ENCODE measurements around the gene SHISA8.

- TF ChIP-seq, protein P1, sequence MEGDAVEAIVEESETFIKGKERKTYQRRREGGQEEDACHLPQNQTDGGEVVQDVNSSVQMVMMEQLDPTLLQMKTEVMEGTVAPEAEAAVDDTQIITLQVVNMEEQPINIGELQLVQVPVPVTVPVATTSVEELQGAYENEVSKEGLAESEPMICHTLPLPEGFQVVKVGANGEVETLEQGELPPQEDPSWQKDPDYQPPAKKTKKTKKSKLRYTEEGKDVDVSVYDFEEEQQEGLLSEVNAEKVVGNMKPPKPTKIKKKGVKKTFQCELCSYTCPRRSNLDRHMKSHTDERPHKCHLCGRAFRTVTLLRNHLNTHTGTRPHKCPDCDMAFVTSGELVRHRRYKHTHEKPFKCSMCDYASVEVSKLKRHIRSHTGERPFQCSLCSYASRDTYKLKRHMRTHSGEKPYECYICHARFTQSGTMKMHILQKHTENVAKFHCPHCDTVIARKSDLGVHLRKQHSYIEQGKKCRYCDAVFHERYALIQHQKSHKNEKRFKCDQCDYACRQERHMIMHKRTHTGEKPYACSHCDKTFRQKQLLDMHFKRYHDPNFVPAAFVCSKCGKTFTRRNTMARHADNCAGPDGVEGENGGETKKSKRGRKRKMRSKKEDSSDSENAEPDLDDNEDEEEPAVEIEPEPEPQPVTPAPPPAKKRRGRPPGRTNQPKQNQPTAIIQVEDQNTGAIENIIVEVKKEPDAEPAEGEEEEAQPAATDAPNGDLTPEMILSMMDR (IDR thresholded peaks at IDR 0.05 in 8 of 11, conservative IDR thresholded peaks at IDR 0.05 in 3 of 11) = no peak
- TF ChIP-seq POLR2A (IDR thresholded peaks at IDR 0.05) (no peak), POLR2AphosphoS5 (IDR thresholded peaks at IDR 0.05) (no peak)
These were observed 23.5 kb downstream of the SHISA8 start for GRCh38 chr22:41891407-41891806.

Data from spleen (tissue), 7 donors.